GM12891 (cell line): ENCODE measurements around the gene IFITM5.

Experiments used
- PAX5 ChIP-seq: IDR thresholded peaks from 2 replicates; pipeline ENCODE4 v1.6.1; 2011; ENCODE audit warnings: low read length, moderate library complexity, mild to moderate bottlenecking; ENCODE audit not compliant: insufficient read depth, severe bottlenecking
- POLR2A ChIP-seq: IDR thresholded peaks from 2 replicates; pipeline ENCODE4 v1.6.1; 2011; ENCODE audit warnings: low read depth, low read length, control low read depth
- POLR2AphosphoS5 ChIP-seq: IDR thresholded peaks from 2 replicates; pipeline ENCODE4 v1.6.1; 2011; ENCODE audit warnings: low read depth, low read length, control low read depth

DNA sequence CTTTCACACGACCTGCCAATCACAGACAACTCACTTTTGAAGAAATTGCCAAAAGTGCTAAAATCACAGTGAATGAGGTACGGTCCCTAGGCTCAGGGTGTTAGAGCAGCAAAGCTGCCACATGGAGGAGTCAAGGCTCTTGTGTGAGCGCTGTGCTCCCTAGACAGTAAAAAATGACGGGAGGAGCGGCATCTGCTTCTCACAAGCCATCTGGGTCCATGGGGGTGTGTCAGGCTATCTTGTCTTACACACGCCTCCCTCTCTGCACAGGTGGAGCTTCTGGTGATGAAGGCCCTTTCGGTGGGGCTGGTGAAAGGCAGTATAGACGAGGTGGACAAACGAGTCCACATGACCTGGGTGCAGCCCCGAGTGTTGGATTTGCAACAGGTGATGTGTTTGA is 47.8 kb downstream of the IFITM5 start:
- no peak for TF ChIP-seq POLR2AphosphoS5
- no peak for TF ChIP-seq POLR2A
- no peak for TF ChIP-seq PAX5
